ENCODE results near the gene DENND6B.
"Not testable (repeated sequence)": the region's sequence is repeated elsewhere in the genome, so short reads cannot be mapped to it uniquely, and the experiment has no call there.

DENND6B gene

DNA sequence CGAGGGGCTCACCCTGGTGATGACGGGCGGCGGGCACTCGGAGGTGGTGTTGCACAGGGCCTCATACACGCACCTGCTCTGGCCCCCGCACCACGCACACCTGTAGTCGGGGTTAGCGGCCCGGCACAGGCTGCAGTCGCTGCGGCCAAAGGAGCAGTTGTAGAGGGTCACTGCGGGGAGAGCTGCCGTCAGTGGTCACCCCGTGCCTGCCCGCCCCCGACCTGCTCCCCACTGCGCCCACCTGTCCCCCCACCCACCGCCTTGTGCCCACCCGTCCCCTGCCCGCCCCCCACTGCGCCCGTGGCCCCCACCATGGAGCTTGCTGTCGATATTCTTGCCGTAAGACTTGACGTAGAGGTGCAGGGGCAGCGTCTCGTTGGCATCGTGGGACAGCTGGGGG is 43.0 kb downstream of the DENND6B start:
- DNase-seq, result no peak

GRCh38 chr22:50282361-50283155 is 44.3 kb downstream of the DENND6B start:
- no peak for DNase-seq

DNA sequence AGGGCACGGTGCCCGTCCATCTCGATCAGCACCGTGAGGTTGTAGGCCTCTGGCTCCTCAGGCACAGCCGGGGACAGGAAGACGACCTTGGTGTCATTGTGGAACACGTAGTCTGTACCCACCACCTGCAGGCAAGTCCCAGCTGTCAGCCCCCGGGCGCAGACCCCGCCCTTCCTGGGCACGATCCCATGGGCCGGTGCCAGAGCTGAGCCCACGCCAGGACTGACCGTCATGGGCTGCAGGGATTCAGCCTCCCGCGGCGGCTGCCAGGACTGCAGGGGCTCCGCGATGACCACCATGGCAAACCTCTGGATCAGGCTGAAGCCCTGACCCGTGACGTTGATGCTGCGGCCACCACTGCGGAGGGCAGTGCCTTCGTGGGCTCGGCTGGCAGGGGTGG is 44.9 kb downstream of the DENND6B start:
- DNase-seq, result no peak

- DNase-seq, result no peak
These were observed 45.4 kb downstream of the DENND6B start for GRCh38 chr22:50281384-50281760.

GRCh38 chr22:50280708-50281383 is 46.0 kb downstream of the DENND6B start:
- DNase-seq, result no peak

DNA sequence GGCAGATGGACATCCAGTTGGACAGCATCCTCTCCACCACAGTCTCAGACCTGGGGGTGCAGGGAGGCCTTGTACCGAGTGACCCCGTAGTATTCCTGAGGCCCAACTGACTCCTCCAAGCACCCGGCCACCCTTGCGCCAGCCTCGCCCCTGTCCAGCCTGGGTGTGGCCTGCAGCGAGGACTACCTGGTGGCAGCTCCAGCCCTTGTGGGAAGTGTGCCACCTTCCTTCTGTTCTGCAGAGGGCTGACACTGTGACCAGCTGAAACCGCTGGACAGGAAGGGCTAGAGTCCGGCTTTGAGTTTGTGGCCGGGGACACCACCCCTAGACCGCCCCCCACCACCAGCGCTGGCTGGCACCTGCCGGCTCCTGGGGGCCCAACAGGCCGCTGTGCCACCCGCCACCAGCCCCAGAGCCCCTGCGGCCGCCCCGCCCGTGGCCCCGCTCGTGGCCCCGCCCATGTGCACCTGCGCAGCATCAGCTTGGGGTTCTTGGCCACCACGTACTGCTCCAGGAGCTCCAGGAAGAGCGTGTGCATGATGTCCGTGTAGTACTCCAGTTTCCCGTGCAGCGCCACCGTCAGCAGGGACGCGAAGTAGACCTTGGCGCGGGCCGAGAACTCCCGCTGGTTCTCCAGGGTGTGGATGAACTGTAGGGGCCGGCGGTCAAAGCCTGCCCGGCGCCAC is 46.6 kb downstream of the DENND6B start:
- no peak for DNase-seq

DNA sequence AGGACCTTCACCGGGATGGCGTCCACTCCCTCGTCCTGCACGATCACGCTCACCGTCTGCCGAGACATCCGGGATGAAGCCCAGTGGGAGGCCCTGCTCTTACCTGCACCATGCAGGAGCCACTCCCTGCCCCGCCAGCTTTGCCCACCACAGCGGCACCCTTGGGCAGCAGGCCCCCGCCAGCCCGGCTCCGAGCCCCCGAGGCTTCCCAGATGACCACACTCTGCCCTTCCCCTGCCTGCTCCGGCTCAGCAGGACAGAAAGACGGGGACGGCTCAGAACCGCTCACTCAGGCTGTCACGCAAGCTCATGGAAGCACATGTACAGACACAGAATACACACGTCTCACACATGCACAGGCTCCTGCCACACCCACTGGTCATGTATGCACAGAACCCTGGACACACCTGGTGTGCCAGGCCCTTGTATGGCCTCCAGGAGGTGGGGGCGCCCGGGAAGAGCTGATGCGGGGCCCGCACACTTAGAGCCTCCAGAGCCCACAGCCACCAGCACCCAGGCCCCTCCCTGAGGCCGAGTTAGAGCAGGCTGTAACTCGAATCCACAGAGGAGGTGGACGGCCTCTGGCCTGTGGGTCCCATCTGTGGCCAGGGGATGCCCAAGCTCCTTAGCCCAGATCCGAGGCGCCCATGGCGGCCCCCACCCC is 47.7 kb downstream of the DENND6B start:
- no peak for DNase-seq

GRCh38 chr22:50278461-50278860 is 48.4 kb downstream of the DENND6B start:
- no peak for DNase-seq

GRCh38 chr22:50277761-50278160 is 49.1 kb downstream of the DENND6B start:
- DNase-seq, result no peak

DNA sequence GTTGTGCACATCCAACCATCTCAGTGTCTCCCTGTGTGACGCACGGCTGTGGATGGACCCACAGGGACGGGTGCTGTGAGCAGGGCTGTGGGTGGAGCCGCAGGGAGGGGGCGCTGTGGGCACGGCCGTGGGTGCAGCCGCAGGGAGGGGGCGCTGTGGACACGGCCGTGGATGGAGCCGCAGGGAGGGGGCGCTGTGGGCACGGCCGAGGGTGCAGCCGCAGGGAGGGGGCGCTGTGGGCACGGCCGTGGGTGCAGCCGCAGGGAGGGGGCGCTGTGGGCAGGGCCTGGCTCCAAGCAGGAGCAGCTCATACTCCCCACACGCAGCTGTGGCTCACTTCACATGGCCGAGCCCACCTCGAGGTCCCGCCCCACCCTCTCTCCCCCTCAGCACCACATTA is 50.7 kb downstream of the DENND6B start:
- peak; percentile 43 for DNase-seq

DNA sequence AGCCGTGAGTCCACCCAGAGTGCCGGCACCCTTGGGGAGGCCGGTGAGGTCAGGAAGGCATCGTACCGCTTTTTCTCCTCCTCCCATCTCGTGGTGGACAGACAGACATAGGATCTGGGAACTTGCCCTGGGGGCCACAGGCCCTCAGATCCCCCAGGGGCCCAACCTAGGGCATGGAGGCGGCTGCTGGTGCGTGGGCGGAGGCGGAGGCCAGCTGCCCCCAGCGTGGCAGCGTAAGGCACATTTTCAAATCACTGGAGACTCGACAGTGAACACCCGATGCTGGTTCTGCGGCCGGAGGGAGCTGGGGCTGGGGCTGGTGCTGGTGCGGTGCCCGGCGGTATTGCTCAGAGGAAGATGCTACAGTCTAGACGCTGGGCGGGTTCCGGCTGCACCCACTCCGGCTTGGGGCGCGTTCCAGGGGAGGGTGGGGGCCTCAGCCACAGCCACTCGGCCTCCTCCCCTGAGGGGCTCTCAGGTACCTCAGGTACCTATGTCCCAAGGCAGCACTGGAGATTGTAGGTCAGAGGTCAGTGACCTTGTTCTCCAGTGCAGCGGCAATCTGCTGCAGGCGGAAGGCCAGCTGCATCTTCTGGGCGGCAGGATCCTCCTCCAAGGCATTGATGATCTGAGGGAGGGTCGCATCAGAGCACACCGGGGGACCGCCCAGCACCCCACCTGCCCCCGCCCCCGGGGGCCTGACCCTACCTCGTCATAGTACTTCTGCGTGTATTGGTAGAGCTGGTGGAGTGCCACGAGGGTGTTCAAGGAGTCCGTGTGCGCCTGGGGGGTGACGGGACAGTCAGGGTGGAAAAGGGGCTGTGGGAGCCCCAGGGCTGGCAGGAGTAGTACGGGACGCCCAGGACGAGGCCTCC is 51.4 kb downstream of the DENND6B start:
- no peak for DNase-seq

DNA sequence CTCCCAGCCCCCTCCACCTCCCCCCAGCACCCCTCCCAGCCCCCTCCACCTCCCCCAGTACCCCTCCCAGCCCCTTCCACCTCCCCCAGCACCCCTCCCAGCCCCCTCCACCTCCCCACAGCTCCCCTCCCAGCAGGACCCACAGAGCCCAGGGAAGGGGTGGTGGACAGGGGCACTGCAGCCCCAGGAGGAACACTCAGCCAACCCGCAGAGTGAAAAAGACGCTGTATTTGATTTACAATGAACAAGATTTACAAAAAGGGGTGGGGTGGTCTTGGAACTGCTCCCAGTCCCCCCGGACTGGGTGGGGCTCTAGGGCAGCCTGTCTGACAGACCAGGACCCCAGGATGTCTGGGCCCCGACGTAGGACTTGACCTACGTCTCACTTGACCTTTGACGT is 52.0 kb downstream of the DENND6B start:
- no peak for DNase-seq

DNA sequence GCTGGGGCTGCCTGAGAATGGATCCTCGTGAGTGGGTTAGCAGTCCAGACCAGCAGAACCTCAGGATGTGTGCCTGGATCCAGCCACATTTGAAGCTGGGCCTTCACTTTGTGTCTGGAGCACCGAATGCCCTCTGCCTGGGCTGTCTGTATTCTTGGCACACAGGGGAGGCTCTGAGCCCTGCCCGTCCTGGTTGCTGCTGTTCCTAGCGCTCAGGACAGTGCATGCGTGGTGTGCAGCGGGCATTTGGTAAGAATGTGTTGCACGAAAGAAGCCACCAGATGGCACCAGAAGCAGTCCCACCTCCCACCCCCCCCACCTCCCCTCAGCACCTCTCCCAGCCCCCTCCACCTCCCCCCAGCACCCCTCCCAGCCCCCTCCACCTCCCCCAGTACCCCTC is 52.5 kb downstream of the DENND6B start:
- peak; percentile 24 for DNase-seq

GRCh38 chr22:50273781-50274180 is 53.0 kb downstream of the DENND6B start:
- DNase-seq, result not testable (repeated sequence)

DNA sequence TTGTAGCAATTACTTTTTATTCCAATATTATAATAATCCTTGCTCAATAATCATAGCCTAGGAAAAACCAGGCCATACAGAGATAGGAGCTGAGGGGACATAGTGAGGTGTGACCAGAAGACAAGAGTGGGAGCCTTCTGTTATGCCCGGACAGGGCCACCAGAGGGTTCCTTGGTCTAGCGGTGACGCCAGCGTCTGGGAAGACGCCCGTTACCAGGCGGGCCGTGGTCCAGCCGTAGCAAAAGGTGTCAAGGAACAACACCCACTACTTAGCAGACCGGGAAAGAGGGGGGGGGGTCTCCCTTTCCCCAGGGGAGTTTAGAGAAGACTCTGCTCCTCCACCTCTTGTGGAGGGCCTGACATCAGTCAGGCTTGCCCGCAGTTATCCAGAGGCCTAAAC is 53.5 kb downstream of the DENND6B start:
- not testable (repeated sequence) for DNase-seq

- DNase-seq, result no peak
These were observed 54.6 kb downstream of the DENND6B start for GRCh38 chr22:50272044-50272802.

DNA sequence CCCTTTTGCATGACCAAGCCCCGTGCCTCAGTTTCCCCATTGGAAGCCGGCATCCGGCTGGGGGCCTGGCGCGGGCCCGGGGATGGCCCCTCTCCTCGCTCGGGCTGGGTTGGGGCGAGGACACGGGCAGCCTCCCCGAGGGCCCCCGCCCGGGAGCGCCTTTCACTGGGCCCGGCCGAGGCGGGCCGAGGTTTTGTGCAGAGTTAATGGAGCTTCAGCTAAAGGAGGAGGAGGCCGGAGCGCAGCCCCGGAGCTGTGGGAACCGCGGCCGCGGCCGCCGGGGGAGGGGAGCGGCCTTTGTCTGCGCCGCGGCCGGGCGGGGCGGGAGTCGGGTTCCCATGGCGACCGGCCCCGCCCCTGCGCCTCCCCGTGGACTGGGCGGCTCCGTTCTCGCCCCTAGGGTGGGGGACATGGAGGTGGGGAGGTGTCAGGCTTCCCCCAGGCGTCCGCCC is 55.3 kb downstream of the DENND6B start:
- peak; percentile 45 for DNase-seq

GRCh38 chr22:50270666-50271394 is 56.0 kb downstream of the DENND6B start:
- peak; percentile 57 for DNase-seq

DNA sequence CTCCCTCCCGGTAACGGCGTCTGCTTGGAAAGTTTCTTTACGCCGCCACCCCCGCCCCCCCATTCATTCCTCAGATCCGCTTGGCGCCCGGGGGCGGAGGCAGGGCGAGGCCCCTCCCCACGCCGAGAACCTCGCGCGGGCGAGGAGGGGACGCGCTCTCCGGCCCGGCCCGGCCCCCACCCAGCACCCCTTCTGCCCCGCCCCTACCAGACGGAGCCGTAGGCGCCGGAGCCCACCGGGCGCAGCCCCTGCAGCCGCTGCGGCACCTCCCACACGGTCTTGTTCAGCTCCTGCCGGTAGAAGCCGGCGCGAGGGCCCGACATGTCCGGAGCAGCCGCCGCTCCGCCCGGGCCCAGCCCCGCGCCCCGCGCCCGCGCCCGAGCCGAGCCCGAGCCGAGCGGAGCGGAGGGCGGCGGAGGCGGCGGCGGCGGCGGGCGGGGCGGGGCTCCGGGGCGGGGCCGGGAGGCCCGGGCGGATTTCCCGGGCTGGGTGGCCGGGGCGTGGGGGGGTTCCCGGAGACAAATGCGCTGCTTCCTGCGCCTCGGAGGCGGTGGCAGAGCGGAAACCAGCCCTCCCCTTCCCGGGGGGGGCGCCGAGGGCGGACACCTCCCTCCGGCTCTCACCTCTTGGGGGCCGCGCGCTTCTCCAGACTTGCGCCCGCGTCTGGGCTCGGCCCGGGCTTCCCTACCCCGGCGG is 56.7 kb downstream of the DENND6B start, which contains the start of gene MAPK11:
Gene MAPK11, minus strand, starts transcription at position 411 of the 696 bp plus-strand sequence. Its CDS starts 88 bp downstream, at position 323.
- peak; percentile 71 for DNase-seq

DNA sequence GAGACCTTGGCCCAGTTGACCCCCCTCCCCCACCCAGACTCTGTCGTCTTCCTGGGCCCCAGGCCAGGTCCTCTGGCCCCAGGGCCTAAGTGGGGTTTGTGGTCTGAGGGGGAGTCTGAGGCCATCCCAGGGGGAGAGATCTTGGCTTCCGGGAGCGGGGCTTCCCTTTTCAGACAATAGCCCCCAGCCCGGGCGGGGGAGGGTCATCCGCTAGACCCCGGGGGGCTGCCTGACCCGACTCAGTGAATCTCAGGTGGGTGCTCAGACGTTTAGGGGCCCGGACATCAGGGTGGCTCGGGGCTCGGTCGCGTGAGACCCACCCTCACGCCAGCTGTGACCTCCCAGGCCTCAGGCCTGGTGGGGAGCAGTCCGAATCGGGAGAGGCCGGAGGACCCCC is 57.2 kb downstream of the DENND6B start:
- DNase-seq, result no peak

Measured in CD4-positive, alpha-beta T cell treated with Interleukin-4 for 4 hours (primary cell).